AG08396 (cell line): Measurements from ENCODE around the gene MARK3.
A peak's percentile ranks its signal among the peaks of the same experiment; 100 is the strongest.

Experiments
- DNase-seq: peaks from one replicate; pipeline ENCODE4 v3.0.0; 2012; ENCODE audit warnings: low spot score, mixed read lengths

The MARK3 gene

GRCh38 chr14:103434868-103435442 lies 49.7 kb downstream of the MARK3 start:
- DNase-seq: no peak

- no peak for DNase-seq
These were observed 51.3 kb downstream of the MARK3 start for GRCh38 chr14:103436533-103436932.

GRCh38 chr14:103442288-103442687 lies 57.1 kb downstream of the MARK3 start:
- DNase-seq: no peak

- DNase-seq: no peak
These were observed 57.9 kb downstream of the MARK3 start for GRCh38 chr14:103443111-103443510.

- DNase-seq: no peak
These were observed 59.8 kb downstream of the MARK3 start for GRCh38 chr14:103444837-103445524.

DNA sequence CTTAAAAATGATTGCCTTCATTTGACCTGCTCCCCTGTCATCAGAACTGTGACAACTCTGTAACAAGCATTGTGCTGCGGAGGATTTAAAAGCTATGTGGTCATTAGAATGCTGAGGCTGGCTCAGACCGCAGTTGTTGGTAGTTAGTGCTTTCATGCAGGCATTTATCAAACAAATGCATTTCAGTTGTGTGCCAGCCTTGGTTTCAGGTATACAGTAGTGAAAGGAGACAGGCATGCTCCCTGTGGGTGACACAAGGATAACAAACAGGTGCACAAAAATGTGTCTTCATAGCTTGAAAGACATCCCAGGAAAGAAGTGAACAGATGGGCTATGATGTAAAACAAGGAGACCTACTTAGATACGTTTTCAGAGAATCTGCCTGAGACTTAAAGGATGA lies 60.6 kb downstream of the MARK3 start:
- DNase-seq: no peak

DNA sequence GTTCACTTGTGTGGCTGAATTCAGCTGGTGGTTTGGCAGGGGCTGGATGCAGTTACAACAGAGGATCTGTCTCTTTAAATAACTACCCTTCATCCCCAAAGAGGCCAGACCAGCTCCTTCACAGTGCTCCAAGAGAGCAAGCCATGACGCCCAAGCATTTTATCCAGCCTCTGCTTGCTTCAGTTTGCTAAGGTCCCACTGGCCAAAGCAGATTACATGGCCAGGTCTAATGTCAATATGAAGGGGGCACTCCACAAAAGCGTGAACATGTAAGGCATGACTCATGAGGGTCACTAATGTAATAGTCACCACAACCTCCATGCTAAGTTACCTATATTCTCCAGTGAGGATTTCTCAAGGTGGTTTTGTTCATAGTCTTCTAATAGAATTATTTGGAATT lies 62.9 kb downstream of the MARK3 start:
- no peak for DNase-seq

DNA sequence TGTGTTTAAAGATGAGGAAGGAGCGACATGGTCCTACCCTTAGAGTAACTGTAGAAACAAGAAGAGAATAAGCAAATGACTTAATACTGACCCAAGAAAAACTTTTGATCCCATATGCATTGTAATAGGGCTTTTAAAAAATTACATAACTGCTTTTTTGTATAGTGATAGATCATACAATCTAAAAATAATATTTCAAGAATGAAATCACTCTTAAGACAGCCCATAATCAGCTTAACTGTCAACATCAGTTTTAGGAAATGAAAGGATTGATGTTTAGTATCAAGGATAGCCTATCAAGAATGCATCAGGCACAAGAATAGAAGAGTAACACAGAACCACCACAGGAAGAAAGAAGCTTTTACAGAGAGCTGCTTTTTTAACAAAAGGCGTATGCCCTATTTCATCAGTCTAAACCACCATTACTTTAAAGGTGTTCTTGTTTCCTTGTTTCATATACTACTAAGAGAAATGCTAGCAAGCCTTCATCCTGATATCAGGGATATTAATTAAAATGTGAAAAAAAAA lies 64.5 kb downstream of the MARK3 start:
- DNase-seq: no peak

GRCh38 chr14:103450416-103450815 lies 65.2 kb downstream of the MARK3 start:
- DNase-seq: no peak

GRCh38 chr14:103451401-103451800 lies 66.2 kb downstream of the MARK3 start:
- DNase-seq: no peak

DNA sequence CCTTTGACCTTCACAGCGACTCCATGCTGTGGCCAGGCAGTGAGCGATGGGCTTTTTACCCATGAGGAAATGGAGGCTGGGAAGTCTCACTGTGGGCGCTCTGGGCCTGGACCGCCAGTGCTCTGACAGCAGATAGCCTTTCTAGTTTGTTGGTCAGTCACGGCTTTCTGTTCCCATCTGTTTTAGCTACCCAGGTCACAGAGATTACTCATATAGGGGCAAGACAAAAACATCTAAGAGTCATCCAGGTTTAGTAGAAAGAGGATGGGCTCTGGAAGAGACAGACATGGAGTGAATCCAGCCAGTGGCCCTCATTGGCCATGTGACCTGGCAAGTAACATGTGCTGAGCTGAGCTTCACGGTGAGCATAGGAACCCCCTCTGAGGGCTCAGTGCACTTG lies 68.6 kb downstream of the MARK3 start:
- DNase-seq: no peak

DNA sequence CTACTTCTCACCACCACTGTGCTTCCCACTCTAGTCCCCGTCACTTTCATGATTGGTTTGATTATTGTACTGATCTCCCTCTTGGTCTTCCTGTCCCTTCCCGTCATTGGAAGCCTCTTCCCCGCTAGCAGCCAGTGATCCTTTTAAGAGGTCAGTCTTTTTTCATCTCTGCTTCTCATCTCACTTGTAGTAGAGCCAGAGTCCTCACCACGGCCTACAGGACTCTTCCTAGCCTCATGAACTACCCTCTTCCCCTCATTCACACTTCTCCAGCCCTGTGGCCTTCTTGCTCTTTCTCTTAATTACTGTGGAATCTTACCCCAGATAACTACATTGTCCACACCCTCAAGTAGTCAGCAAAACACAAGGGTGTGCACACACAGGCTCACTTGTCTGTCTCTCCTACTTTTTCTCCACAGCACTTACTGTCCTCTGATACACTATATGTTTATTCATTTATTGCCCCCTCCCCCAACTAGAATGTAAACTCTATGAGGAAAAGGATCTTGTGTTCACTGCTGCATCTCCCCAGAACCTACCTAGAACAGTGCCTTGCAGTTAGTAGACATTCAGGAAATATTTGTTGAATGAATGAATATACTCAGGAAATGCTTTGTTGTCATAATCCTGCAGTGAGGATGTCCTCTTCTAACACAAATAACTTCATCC lies 71.1 kb downstream of the MARK3 start:
- no peak for DNase-seq

DNA sequence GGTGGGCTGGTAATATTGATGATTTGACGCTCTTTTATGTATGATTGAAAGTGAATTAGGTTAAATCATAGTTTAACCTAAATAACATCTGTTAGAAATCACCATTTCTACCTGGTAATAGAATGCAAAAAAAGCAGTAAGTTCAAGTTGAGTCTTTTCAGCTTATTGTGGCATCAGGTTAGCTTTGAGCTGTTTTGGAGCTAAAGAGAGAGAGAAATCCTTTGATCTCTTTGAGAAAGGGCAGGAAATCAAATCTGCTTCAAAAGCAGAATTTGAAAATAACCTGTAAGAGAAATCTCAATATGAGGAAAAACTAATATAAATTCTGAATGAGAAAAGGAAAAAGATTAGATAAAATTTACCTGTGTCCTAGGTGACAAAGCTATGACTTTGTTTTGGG lies 75.2 kb downstream of the MARK3 start:
- DNase-seq: no peak

DNA sequence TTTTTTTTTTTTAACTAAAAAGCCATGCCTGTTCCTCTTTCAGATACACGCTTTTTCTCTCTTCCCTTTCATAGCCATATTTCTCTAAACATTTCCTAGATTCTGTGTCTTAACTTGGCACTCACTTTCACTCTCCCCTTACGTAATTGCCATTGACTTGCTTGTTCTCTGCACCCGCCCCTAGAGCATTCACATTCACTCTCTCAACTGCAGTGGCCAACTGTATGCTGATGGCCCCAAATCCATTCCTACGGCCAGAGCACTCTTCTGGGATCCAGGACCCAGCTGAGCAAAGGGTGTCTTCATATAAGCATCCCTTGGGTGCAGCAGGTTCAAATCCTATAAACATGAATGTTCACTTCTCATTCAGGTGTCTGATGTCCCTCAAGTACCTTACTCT lies 77.9 kb downstream of the MARK3 start:
- DNase-seq: no peak

DNA sequence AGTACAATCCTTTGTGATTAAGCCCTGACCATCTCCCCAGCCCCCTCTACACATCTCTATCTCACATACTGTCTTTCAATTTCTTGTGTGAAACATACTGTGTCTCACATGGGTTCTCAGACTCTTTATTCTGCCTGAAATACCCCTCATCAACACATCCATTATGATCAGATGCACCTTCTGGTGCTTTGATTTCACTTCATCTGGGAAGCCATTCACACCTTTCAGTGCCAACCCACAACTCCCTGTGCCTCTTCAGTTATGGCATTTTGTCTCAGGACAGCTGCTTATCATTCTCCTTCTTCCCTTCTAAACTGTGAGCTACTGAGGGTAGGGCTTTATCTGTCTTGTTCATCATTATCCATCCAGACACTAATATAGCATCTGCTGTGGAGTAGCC lies 78.6 kb downstream of the MARK3 start:
- DNase-seq: no peak

DNA sequence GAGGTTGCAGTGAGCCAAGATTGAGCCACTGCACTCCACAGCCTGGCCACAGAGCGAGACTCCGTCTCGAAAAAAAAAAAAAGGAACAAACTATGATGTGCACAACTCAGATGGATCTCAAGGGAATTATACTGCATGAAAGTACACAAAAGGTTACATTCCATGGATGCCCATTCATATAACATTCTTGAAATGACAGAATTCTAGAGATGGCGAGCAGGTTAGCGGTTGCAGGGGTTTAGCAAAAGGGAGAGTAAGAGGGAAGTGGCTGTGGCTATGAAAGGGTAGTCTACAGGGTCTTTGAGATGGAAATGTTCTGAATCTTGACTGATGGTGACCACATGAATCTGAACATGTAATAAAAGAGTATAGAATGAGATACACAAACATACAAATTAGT lies 87.7 kb downstream of the MARK3 start:
- DNase-seq: no peak

DNA sequence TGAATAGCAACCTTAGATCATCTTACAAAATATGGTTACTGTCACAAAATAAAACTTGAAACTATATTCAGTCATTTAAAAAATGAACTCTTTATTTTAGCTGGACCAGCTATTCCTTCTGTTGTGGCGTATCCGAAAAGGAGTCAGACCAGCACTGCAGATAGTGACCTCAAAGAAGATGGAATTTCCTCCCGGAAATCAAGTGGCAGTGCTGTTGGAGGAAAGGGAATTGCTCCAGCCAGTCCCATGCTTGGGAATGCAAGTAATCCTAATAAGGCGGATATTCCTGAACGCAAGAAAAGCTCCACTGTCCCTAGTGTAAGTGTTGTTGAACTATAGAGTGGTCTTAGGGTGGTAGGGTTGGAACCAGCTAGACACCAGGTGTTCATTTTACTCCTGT lies 89.7 kb downstream of the MARK3 start:
- DNase-seq: no peak

- DNase-seq: no peak
These were observed 90.8 kb downstream of the MARK3 start for GRCh38 chr14:103476065-103476464.

DNA sequence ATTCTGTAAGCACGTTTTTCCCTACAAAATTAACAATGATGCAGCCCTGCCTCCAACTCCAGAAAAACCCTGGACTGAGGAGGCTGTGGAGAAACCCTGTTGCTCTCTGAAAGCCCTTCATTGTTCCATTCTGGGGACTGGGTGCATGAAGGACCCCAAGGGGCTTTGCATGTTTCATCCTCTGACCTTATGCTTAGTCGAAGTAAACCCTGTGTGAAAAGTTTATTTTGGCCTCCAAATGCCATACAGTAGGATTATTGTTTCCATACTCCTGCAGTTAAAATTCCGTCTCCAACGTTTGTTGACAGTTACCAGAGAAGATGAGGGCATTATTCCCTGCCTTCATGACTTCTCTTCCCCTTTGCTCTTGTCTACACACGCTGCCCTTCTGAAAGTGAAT lies 91.4 kb downstream of the MARK3 start:
- DNase-seq: no peak

DNA sequence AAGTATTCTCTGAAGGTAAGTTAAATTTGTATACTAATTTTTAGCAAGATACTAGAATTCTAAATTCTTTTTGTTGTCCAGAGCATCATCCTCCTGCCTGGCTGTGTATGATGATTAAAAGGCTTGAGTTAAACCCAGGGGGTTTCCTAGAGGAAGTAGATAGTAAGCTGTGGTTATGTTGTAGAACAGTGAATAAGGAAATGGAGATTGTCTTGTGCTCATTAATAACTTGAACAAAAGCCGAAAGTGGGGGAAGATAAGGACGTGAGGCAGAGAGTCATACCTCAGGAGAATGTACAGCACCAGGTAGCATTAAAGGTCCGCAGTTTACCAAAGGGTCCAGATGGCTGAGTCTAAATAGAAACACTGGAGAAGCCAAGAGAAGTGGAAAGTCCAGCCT lies 95.4 kb downstream of the MARK3 start:
- DNase-seq: no peak

- DNase-seq: peak; percentile 39
These were observed 98.4 kb downstream of the MARK3 start for GRCh38 chr14:103483600-103483999.

DNA sequence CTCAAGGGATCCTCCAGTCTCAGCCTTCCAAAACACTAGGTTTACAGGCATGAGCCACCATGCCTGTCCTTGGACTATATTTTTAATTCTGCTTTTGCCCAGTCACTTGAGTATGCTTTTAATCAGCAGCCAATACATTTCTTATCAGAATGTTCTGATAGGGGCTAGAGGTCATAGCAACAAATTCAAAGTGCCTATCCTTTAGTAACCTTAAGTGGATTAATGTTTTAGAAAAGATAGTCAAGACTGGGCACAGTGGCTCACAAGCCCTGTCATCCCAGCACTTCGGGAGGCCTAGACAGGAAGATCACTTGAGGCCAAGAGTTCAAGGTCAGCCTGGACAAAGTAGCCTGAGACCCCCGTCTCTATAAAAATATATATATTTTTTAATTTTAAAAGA lies 100.3 kb downstream of the MARK3 start:
- no peak for DNase-seq

DNA sequence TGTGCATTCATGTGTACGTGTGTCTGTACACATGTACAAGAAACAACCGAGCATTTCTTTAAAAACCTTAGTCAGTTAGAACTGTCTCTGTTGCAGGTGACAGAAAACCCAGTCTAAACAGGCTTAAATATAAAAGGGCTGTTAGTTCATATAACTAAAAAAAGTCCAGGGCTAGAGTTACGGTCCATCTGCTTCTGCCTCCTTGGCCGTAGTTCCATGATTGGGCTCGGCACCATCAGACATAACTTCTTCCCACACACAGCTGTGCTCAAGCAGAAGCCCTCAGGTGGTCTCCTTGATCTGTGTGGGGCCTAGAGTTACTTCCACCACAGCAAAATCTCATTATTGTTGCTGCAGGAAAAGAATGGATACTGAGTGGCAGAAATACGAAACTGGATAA lies 102.9 kb downstream of the MARK3 start:
- DNase-seq: no peak
